Measurements from ENCODE around the gene ADRA2C. TPM values are rescaled to one million over a fixed set of nuclear protein-coding genes. Genes with fewer than 3 reads are reported as not detected.

Gene ADRA2C
- polyA plus RNA-seq, 1 donor from 2014 or later = 3.0 TPM

DNA sequence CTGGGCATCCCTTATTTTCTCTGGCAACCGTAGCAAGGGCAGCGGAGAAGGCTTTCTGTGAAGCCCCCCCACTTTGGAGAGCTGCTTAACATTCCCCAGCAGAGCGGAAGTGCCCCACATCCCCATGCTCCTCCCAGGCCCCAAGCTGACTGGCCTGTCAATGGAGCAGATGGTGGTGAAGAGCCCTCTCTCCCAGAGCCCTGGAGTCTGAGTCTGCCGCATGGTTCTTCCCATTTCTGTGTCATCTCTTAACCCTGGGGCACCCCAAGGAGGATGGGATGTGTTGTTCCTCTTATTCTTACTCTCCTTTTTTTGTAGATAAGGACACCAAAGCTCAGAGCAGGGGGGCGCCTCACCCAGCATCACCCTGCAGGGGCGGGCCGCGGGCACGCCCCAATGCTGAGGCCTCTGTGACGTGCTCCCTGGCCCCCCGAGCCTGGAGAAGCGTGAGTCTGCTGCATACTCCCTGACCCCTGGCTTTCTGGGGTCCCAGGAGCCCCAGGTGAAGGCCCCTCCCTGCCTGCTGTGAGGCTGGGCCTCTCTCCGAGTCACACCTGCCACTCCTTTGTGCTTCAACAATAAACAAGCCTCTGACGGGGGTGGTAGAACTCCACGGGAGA is 35.9 kb downstream of the ADRA2C start:
- TF ChIP-seq TAF1 (IDR thresholded peaks at IDR 0.05; ENCODE audit: low read depth) (no peak), RAD21 (conservative IDR thresholded peaks at IDR 0.05) (no peak), EZH2 (IDR thresholded peaks at IDR 0.05; ENCODE audit: borderline replicate concordance, insufficient read depth, low read length, poor library complexity, severe bottlenecking) (no peak), SMC3 (conservative IDR thresholded peaks at IDR 0.05; ENCODE audit: poor library complexity) (no peak), POLR2AphosphoS5 (IDR thresholded peaks at IDR 0.05) (no peak), MXI1 (conservative IDR thresholded peaks at IDR 0.05; ENCODE audit: poor library complexity, severe bottlenecking) (no peak), EP300 (conservative IDR thresholded peaks at IDR 0.05; ENCODE audit: poor library complexity, severe bottlenecking) (no peak)
- TF ChIP-seq, protein P1, sequence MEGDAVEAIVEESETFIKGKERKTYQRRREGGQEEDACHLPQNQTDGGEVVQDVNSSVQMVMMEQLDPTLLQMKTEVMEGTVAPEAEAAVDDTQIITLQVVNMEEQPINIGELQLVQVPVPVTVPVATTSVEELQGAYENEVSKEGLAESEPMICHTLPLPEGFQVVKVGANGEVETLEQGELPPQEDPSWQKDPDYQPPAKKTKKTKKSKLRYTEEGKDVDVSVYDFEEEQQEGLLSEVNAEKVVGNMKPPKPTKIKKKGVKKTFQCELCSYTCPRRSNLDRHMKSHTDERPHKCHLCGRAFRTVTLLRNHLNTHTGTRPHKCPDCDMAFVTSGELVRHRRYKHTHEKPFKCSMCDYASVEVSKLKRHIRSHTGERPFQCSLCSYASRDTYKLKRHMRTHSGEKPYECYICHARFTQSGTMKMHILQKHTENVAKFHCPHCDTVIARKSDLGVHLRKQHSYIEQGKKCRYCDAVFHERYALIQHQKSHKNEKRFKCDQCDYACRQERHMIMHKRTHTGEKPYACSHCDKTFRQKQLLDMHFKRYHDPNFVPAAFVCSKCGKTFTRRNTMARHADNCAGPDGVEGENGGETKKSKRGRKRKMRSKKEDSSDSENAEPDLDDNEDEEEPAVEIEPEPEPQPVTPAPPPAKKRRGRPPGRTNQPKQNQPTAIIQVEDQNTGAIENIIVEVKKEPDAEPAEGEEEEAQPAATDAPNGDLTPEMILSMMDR (IDR thresholded peaks at IDR 0.05; ENCODE audit: poor library complexity, severe bottlenecking) = no peak
- TF ChIP-seq, protein P2, sequence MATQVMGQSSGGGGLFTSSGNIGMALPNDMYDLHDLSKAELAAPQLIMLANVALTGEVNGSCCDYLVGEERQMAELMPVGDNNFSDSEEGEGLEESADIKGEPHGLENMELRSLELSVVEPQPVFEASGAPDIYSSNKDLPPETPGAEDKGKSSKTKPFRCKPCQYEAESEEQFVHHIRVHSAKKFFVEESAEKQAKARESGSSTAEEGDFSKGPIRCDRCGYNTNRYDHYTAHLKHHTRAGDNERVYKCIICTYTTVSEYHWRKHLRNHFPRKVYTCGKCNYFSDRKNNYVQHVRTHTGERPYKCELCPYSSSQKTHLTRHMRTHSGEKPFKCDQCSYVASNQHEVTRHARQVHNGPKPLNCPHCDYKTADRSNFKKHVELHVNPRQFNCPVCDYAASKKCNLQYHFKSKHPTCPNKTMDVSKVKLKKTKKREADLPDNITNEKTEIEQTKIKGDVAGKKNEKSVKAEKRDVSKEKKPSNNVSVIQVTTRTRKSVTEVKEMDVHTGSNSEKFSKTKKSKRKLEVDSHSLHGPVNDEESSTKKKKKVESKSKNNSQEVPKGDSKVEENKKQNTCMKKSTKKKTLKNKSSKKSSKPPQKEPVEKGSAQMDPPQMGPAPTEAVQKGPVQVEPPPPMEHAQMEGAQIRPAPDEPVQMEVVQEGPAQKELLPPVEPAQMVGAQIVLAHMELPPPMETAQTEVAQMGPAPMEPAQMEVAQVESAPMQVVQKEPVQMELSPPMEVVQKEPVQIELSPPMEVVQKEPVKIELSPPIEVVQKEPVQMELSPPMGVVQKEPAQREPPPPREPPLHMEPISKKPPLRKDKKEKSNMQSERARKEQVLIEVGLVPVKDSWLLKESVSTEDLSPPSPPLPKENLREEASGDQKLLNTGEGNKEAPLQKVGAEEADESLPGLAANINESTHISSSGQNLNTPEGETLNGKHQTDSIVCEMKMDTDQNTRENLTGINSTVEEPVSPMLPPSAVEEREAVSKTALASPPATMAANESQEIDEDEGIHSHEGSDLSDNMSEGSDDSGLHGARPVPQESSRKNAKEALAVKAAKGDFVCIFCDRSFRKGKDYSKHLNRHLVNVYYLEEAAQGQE (IDR thresholded peaks at IDR 0.05; ENCODE audit: borderline replicate concordance) = no peak
- no peaks in the 10 kb centered on the region for H4K20me1 ChIP-seq (ENCODE audit: insufficient read depth)
- H3K9ac ChIP-seq (ENCODE audit: low read length) = no peak overlapping the region
- H3K4me3 ChIP-seq (ENCODE audit: low read length) = no peak overlapping the region
- H3K27me3 ChIP-seq (ENCODE audit: insufficient read depth, low read depth, low read length) = no peaks in the 10 kb centered on the region
- no peaks in the 10 kb centered on the region for H3F3A ChIP-seq (ENCODE audit: insufficient read depth, low read length, poor library complexity, severe bottlenecking)
- H3K79me2 ChIP-seq (replicated peaks; ENCODE audit: insufficient read depth, low read length) = no peaks in the 10 kb centered on the region
- H3K27ac ChIP-seq (ENCODE audit: low read length) = no peak overlapping the region
- no peak overlapping the region for H2AFZ ChIP-seq (ENCODE audit: low read depth, low read length)
- no peaks in the 10 kb centered on the region for H3K9me3 ChIP-seq (ENCODE audit: low read length)
- no peak overlapping the region for H3K4me2 ChIP-seq (ENCODE audit: low read length)
- no peaks in the 10 kb centered on the region for H3K36me3 ChIP-seq (ENCODE audit: insufficient read depth, low read length)
- no peaks in the 10 kb centered on the region for H3K9me2 ChIP-seq (ENCODE audit: insufficient read depth, low read length)

DNA sequence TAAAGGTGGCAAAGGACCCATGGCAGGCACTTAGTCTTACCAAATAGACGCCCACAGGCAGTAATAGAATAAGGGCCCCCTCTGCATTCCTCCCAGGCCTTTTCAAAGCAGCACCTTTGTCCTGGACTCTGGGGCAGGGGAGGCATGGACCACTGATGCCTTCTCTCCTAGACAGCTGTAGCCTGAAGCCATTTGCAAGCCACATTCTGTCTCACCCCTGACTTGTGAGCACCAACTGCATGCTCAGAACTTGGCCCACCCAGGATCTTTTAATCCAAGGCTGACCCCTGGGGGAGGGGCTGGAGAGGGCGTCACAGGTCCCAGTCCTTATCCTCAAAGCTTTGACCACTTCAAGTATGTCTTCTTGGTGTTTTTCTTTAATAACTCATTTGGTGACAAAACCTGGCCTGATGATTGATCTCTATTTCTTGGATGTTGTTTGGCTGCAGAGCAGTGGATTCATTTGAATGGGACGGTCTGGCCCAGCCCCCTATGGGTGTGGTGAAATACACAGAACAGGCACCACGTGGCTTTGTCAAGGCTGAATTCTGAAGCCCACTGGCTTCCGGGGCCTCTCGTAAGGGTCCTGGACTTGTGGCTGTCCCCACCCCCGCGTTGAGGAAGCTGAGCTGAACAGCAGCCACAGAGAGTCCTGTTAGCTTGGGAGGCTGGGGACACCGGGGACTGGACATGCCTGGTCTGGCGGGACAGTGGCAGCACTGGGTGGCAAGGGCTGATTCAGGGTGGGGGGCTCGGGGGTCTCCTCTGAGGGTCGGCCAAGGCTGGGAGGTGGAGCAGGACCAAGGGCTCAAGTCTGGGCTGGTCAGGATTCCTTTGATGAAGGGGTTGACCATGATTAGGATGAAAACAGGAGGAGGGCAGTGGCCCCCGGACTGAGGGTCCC is 36.6 kb downstream of the ADRA2C start:
- Histone ChIP-seq H3K27me3 (ENCODE audit: insufficient read depth, low read depth, low read length) (no peaks in the 10 kb centered on the region), H2AFZ (ENCODE audit: low read depth, low read length) (no peak overlapping the region), H4K20me1 (ENCODE audit: insufficient read depth) (no peaks in the 10 kb centered on the region), H3K9me2 (ENCODE audit: insufficient read depth, low read length) (no peaks in the 10 kb centered on the region), H3K27ac (ENCODE audit: low read length) (no peak overlapping the region), H3K9me3 (ENCODE audit: low read length) (no peaks in the 10 kb centered on the region), H3K36me3 (ENCODE audit: insufficient read depth, low read length) (no peaks in the 10 kb centered on the region), H3K9ac (ENCODE audit: low read length) (no peak overlapping the region), H3F3A (ENCODE audit: insufficient read depth, low read length, poor library complexity, severe bottlenecking) (no peaks in the 10 kb centered on the region), H3K4me3 (ENCODE audit: low read length) (no peak overlapping the region), H3K4me2 (ENCODE audit: low read length) (no peak overlapping the region), H3K79me2 (replicated peaks; ENCODE audit: insufficient read depth, low read length) (no peaks in the 10 kb centered on the region)
- no peak for TF ChIP-seq SMC3 (conservative IDR thresholded peaks at IDR 0.05; ENCODE audit: poor library complexity)
- TF ChIP-seq, protein P2 (IDR thresholded peaks at IDR 0.05; ENCODE audit: borderline replicate concordance) = no peak
- no peak for TF ChIP-seq EP300 (conservative IDR thresholded peaks at IDR 0.05; ENCODE audit: poor library complexity, severe bottlenecking)
- TF ChIP-seq TAF1 (IDR thresholded peaks at IDR 0.05; ENCODE audit: low read depth) = no peak
- TF ChIP-seq POLR2AphosphoS5 (IDR thresholded peaks at IDR 0.05) = no peak
- no peak for TF ChIP-seq EZH2 (IDR thresholded peaks at IDR 0.05; ENCODE audit: borderline replicate concordance, insufficient read depth, low read length, poor library complexity, severe bottlenecking)
- no peak for TF ChIP-seq RAD21 (conservative IDR thresholded peaks at IDR 0.05)
- no peak for TF ChIP-seq MXI1 (conservative IDR thresholded peaks at IDR 0.05; ENCODE audit: poor library complexity, severe bottlenecking)

All from neural cell (in vitro differentiated cells).